Sciatic nerve (tissue), 1 donor: ENCODE measurements around the gene LEMD3. TPM values are rescaled to one million over a fixed set of nuclear protein-coding genes. Genes with fewer than 3 reads are reported as not detected.

ENCODE experiments used
- total RNA-seq: library from RNA; stranded (reverse); fragmentation: NEBNext Ultra II Directional; extraction: Animal tissue kit (Norgen Biotek cat#: 25700); gene quantifications from one replicate; pipeline ENCODE4 v1.2.1, GENCODE V29; 2021
- donor health status: DM: no; HTN: no; CAD: no.

LEMD3 gene
- total RNA-seq, 1 donor from 2014 or later: 33.7 TPM

Other genes with a start within 250 kb of the LEMD3 start
- 0.76 TPM for gene WIF1, start 48.3 kb upstream of the LEMD3 start, total RNA-seq
- 64.2 TPM for gene MSRB3, start 109.1 kb downstream of the LEMD3 start, total RNA-seq